Kidney capillary endothelial cell (primary cell): ENCODE data around the gene ZNF300.
"Not testable (repeated sequence)": the region's sequence is repeated elsewhere in the genome, so short reads cannot be mapped to it uniquely, and the experiment has no call there.

Experiments
- DNase-seq: peaks from one replicate; pipeline ENCODE4 v3.0.0-alpha.2; 2018; ENCODE audit warnings: low spot score

The ZNF300 gene

DNA sequence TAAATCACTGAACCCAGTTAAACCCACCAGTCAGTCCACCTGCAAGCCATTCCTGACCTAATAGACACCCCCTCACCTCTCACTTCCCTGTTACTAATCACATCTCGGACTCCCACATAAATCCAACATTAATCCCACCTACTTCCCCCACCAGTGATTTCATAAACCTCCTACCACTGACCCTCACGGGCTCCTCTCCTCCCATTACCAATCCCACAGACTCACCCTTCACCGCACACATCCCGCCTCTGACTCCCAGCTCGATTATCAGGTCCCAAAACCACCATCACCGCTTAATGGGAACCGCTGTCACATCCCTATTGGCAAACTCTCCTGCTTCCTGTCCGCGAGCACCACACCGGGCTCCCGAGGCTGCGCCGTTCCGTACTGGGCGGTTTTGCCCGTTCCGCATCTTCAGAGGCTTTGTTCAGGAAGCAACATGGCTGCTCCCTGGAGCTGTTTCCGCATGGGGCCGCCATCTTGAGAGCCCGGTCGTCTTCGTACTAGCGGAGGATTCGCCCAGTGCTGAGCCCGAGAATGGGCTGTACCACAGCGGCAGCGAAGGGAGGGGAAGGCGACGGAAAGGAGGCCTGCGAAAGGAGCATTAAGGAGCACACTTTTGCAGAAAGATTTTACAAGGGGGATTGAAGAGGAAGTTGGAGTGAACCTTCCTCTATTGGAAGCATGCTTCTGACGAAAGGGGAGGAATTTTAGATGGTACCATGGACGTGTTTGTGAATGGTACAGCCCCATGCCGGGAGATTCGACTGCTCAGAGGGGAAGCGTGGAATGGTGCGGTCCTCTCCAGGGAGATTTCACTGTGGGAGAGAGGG lies at the start of gene ZNF300:
Gene ZNF300, minus strand, starts transcription at position 502 of the 833 bp plus-strand sequence. CDS start 1,825 bp downstream, outside the sequence.
- DNase-seq: peak; percentile 87

GRCh38 chr5:150948539-150948938 lies 43.8 kb upstream of the ZNF300 start:
- DNase-seq: no peak

GRCh38 chr5:150946351-150946905 lies 41.6 kb upstream of the ZNF300 start:
- DNase-seq: peak; percentile 16

GRCh38 chr5:150945947-150946346 lies 41.2 kb upstream of the ZNF300 start:
- DNase-seq: no peak

- no peak for DNase-seq
Measured at GRCh38 chr5:150945486-150945885, 40.7 kb upstream of the ZNF300 start.

DNA sequence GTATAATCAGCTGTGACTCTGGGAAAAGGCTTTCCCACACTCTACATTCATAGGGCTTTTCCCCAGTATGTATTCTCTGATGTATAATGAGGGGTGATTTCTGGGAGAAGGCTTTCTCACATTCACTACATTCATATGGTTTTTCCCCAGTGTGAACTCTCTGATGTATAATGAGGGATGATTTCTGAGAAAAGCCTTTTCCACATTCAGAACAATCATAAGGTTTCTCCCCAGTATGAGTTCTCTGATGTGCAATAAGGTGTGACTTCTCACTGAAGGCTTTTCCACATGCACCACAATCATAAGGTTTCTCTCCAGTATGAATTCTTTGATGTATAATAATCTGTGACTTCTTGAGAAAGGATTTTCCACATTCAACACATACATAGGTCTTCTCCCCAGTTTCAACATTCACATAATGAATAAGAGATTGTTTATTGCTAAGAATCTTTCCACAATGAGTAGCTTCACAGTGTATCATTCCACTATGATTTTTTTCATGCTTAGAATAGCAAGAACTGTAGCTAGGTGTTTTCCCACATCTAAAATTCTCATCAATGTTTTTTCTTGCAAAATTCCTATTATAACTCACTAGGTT lies 26.7 kb upstream of the ZNF300 start:
- DNase-seq: no peak

DNA sequence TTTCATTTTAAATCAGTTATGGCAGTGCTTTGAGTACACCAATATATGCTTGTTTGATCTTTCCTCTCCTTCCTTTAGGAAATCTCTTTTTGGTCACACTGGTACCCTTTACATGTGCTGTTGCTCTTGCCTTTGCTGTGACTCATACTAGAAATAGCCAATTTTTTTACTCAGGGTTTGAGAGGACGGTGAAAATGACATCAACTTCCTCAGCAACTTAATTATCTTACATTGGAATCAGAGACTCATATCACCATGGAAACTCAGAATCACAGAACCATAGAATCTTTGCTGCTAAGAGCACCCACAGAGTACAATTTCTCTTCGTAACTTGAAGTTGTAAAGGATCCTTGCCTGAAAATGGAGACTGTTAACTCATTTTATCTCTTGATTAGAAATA lies 13.8 kb upstream of the ZNF300 start:
- DNase-seq: peak; percentile 18

GRCh38 chr5:150912312-150912814 lies 7.6 kb upstream of the ZNF300 start:
- DNase-seq: no peak

- no peak for DNase-seq
Measured at GRCh38 chr5:150905312-150905683, 518 bp upstream of the ZNF300 start.

DNA sequence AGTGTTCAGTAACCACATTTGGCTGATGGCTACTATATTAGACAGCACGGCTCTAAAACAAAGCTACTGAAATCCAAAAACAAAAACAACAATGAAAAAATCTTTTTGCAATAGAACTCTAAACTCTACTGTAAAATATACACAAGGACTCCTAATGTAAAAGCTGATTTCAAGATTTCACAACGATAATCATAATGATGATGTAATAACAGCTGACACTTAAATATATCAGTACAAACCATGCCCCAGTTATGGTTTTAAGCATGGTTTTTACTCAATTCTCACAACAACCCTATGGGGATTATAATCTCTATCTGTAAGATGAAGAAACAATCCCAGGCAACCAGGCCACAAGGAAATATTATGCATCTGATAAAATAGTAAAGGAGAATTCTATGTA lies 3.3 kb downstream of the ZNF300 start:
- DNase-seq: no peak

DNA sequence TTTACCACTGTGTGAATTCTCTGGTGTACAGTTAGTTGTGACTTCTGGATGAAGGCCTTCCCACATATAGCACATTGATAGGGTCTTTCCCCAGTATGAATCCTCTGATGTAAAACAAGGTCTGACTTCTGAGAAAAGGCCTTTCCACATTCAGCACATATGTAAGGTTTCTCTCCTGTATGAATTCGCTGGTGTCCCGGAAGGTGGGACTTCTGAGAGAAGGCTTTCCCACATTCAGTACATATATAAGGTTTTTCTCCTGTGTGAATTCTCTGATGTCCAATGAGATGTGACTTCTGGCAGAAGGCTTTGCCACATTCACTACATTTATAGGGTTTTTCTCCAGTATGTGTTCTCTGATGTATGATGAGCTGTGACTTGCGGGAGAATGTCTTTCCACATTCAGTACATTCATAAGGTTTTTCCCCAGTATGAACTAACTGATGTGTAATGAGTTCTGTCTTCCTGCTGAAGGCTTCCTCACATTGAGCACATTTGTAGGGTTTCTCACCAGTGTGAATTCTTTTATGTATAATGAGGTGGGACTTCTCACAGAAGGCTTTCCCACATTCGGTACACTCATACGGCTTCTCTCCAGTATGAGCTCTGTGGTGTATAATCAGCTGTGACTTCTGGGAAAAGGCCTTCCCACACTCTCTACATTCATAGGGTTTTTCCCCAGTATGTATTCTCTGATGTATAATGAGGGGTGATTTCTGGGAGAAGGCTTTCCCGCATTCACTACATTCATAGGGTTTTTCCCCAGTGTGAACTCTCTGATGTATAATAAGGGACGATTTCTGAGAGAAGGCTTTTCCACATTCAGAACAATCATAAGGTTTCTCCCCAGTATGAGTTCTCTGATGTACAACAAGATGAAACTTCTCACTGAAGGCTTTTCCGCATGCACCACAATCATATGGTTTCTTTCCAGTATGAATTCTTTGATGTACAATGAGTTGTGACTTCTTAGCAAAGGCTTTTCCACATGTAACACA lies 9.1 kb downstream of the ZNF300 start:
- no peak for DNase-seq

- no peak for DNase-seq
Measured at GRCh38 chr5:150879358-150879757, 25.4 kb downstream of the ZNF300 start.

DNA sequence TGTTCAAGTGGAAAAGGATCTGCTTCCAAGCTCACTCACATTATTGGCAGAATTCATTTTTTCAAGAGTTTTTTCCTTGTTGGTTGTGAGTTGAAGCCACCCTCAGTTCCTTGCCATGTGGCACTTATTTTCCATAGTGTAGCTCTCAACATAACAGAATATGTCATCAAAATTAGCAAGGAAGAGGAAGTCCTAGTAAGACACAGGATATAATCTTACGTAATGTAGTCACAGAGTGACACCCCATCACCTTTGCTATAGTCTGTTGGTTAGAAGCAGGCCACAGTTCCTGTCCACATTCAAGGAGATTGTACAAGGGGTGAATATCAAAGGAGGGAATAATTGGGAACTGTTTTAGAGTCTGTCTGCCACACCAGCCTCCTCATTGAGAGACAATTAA lies 42.7 kb downstream of the ZNF300 start:
- DNase-seq: no peak

- no peak for DNase-seq
Measured at GRCh38 chr5:150860246-150860821, 44.4 kb downstream of the ZNF300 start.

DNA sequence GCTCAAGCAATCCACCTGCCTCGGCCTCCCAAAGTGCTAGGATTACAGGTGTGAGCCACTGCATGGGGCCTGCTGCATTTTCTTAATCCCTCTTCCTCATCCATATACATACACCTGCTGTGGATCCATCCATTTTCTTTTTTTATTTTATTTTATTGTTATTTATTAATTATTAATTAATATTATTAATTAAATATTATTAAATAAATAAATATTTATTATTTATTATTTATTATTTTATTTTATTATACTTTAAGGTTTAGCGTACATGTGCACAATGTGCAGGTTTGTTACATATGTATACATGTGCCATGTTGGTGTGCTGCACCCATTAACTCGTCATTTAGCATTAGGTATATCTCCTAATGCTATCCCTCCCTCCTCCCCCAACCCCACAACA lies 48.1 kb downstream of the ZNF300 start:
- DNase-seq: not testable (repeated sequence)

GRCh38 chr5:150853561-150853960 lies 51.2 kb downstream of the ZNF300 start:
- no peak for DNase-seq

GRCh38 chr5:150851039-150851438 lies 53.7 kb downstream of the ZNF300 start:
- DNase-seq: no peak

DNA sequence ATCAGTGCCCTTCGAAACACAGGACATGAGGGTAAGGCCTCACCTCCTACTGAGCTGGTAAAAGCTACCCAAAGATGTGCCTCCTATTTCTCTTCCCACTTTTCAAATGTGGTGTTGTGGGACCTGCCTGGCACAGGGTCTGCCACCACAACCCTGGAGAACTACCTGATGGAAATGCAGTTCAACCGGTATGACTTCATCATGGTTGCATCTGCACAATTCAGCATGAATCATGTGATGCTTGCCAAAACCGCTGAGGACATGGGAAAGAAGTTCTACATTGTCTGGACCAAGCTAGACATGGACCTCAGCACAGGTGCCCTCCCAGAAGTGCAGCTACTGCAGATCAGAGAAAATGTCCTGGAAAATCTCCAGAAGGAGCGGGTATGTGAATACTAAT lies 56.5 kb downstream of the ZNF300 start:
- DNase-seq: no peak

- DNase-seq: no peak
Measured at GRCh38 chr5:150847334-150847695, 57.5 kb downstream of the ZNF300 start.

GRCh38 chr5:150846654-150847333 lies 58.0 kb downstream of the ZNF300 start:
- peak; percentile 77 for DNase-seq

- DNase-seq: not testable (repeated sequence)
Measured at GRCh38 chr5:150846308-150846653, 58.5 kb downstream of the ZNF300 start, which contains the start of gene IRGM. IRGM (plus strand) TSS chr5:150846521; CDS start chr5:150848124, 1,603 bp downstream.
